ENCODE measurements around the gene TRPC6.

TRPC6 gene

GRCh38 chr11:101583251-101584128 lies at the start of gene TRPC6:
Gene TRPC6, minus strand, starts transcription at chr11:101584007. Its CDS starts 504 bp downstream, at chr11:101583503.
- in situ Hi-C loops (cut with HindIII; ENCODE audit: low pct_ligation_motif_present, low pct_unique_long_range_greater_than_20kb, low sequenced_read_pairs): no loop called here
- no peak for DNase-seq

- in situ Hi-C loops (cut with HindIII; ENCODE audit: low pct_ligation_motif_present, low pct_unique_long_range_greater_than_20kb, low sequenced_read_pairs): no loop called here
- no peak for DNase-seq
Observed at GRCh38 chr11:101620026-101620425, 36.2 kb upstream of the TRPC6 start.

- DNase-seq: no peak
- in situ Hi-C loops (cut with HindIII; ENCODE audit: low pct_ligation_motif_present, low pct_unique_long_range_greater_than_20kb, low sequenced_read_pairs): no loop called here
Observed at GRCh38 chr11:101618709-101619108, 34.9 kb upstream of the TRPC6 start.

GRCh38 chr11:101617735-101618332 lies 34.0 kb upstream of the TRPC6 start:
- in situ Hi-C loops (cut with HindIII; ENCODE audit: low pct_ligation_motif_present, low pct_unique_long_range_greater_than_20kb, low sequenced_read_pairs): no loop called here
- DNase-seq: no peak

DNA sequence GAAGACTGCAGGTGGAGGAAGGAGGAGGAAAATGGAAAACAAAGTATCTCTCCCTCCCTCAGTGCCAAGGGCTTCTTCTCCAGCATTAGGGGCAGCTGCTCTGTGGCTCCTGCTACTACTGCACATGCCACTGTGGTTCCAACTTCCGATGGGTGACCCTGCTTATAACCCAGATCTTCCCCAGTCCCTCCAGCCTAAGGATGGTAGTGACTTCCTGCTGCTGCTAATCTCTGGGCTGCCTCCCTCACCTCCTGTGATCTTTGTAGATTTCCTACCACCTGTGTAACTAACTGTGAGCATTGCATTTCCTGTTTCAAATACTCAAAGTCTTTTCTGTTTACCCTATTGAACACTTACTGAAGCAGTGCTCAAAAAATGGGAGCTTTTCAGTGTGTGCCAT lies 28.7 kb upstream of the TRPC6 start:
- in situ Hi-C loops (cut with HindIII; ENCODE audit: low pct_ligation_motif_present, low pct_unique_long_range_greater_than_20kb, low sequenced_read_pairs): no loop called here
- no peak for DNase-seq

DNA sequence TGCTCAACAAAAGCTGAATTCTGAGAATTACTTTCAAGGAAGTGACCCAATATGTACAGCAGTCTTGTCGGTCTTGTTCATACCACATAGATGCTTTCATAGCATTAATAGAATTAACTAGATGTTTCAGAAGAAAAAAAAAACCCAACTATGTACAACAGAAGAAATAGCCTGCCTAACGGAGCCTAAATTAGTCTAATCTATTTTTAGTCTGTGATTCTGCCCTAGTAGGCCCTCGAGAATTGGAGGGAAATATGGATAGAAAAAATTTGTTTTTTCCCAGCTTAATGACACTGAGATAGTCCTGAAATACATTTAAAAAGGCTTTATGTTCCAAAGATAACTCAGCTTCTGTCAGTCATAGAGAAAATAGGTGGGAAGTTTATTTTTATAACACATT lies 17.1 kb upstream of the TRPC6 start:
- in situ Hi-C loops (cut with HindIII; ENCODE audit: low pct_ligation_motif_present, low pct_unique_long_range_greater_than_20kb, low sequenced_read_pairs): no loop called here

DNA sequence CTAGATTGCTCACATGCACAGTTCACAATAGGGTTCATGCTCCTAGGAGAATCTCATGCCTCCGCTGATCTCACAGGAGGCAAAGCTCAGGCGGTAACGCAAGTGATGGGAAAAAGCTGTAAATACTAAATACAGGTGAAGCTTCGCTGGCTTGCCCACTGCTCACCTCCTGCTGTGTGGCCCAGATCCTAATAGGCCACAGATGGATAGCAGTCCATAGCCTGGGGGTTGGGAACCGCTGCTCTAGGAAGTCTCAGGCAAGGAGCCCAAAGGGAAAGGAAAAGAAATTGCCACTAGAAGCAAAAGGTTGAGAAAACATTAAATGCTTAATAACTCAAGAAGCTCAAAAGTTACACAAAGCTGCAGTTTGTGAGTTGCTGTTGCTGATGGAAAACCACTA lies 3.2 kb upstream of the TRPC6 start:
- no peak for DNase-seq
- in situ Hi-C loops (cut with HindIII; ENCODE audit: low pct_ligation_motif_present, low pct_unique_long_range_greater_than_20kb, low sequenced_read_pairs): no loop called here

More for the DNA sequence above, 17.1 kb upstream of the TRPC6 start:
- no peak for DNase-seq

- DNase-seq: no peak
- in situ Hi-C loops (cut with HindIII; ENCODE audit: low pct_ligation_motif_present, low pct_unique_long_range_greater_than_20kb, low sequenced_read_pairs): no loop called here
Observed at GRCh38 chr11:101584655-101585054, 848 bp upstream of the TRPC6 start.

- in situ Hi-C loops (cut with HindIII; ENCODE audit: low pct_ligation_motif_present, low pct_unique_long_range_greater_than_20kb, low sequenced_read_pairs): no loop called here
Observed at GRCh38 chr11:101584129-101584515, 315 bp upstream of the TRPC6 start.

GRCh38 chr11:101582989-101583250 lies 887 bp downstream of the TRPC6 start:
- in situ Hi-C loops (cut with HindIII; ENCODE audit: low pct_ligation_motif_present, low pct_unique_long_range_greater_than_20kb, low sequenced_read_pairs): no loop called here
- DNase-seq: no peak

More at GRCh38 chr11:101584129-101584515, 315 bp upstream of the TRPC6 start:
- no peak for DNase-seq

DNA sequence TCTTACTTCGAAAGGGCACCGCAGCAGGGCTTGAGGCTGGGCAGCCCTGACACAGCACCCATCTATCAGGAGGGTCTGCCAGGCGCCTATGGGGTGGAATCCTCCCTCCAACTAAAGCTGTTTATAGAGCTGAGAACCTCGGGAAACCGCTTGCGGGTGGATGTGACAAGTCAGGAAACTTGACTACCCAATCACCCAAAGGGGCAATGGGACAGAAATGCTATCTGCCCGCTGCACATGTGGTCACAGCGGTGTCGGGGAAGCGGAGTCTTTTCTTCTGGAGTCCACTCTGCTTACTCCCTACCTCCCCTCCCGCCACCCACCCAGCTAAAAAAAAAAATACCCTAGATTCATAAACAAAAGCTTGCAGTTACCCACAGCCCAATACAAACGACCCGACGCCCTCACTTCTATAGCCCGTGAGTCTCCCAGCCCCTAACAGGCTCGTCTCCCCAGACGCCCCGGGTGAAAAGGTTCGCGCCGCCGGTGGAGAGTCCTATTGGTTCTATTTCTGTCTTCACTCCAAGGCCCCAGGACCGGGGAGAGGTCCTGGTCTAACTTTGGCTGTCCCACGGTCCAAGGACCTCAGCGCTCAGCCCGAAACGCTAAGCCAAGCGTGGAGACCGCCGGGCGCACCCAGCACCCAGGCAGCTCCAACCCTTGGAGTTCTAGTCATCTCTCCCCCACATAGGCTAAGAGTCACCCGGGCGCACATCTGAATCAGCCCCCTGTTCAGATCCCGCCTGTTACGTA lies 1.4 kb downstream of the TRPC6 start:
- in situ Hi-C loops (cut with HindIII; ENCODE audit: low pct_ligation_motif_present, low pct_unique_long_range_greater_than_20kb, low sequenced_read_pairs): no loop called here
- no peak for DNase-seq

DNA sequence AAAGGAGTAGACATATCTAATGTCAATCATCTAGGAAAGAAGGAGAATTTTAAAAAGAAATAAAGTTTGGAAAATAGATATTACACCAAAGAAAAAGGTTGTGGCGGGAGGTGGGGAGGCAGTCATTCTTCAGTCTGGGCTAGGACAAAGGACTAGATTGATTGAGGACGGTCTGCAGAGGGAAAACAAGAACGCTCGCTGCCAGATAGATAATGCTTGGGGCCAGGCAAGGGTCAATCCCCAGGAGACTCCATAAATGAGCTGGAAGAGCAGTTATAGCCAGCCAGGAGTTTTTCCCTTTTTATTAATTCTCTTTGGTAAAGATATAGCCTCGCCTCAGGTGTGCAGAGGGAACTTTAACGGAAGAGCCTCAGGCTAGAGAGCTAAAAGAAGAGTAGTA lies 6.3 kb downstream of the TRPC6 start:
- DNase-seq: no peak
- in situ Hi-C loops (cut with HindIII; ENCODE audit: low pct_ligation_motif_present, low pct_unique_long_range_greater_than_20kb, low sequenced_read_pairs): no loop called here

DNA sequence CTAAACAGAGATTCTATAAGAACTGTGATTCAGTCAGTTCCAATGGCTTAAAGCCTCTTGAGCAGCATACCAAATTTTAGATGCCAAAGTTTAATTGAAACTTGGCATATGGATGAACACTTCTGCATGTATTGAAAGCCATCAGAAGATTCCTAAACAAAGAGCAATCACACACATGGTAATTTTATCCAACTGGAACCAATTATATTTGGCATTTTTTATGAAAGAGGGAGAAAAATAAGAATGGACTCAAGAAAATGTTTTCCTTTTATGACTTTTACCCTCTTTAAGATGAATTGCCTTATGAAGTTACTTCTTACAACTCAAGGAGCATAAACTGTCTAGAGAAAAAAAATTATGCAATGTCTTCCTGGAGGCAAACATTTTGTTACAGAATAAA lies 7.4 kb downstream of the TRPC6 start:
- DNase-seq: no peak
- in situ Hi-C loops (cut with HindIII; ENCODE audit: low pct_ligation_motif_present, low pct_unique_long_range_greater_than_20kb, low sequenced_read_pairs): no loop called here

DNA sequence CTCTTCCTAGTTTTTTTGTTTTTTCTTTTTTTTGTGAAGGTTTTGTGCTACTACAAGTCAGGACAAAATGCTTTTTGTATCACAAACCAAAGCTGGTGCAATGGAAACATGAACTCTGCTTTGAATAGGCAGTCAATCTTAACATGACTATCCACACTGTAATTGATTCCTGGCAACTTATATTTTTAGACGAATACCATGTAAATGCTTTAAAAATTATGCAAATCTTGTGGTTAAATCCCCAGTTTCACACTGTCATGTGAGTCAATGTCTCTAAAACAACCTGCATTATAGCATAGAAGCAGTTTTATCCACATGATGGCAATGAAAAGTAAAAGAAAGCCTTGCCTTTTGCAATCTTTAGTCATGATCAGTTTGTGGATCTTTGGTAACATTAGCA lies 8.9 kb downstream of the TRPC6 start:
- in situ Hi-C loops (cut with HindIII; ENCODE audit: low pct_ligation_motif_present, low pct_unique_long_range_greater_than_20kb, low sequenced_read_pairs): no loop called here
- DNase-seq: no peak

- in situ Hi-C loops (cut with HindIII; ENCODE audit: low pct_ligation_motif_present, low pct_unique_long_range_greater_than_20kb, low sequenced_read_pairs): no loop called here
- no peak for DNase-seq
Observed at GRCh38 chr11:101567071-101567470, 16.7 kb downstream of the TRPC6 start.

DNA sequence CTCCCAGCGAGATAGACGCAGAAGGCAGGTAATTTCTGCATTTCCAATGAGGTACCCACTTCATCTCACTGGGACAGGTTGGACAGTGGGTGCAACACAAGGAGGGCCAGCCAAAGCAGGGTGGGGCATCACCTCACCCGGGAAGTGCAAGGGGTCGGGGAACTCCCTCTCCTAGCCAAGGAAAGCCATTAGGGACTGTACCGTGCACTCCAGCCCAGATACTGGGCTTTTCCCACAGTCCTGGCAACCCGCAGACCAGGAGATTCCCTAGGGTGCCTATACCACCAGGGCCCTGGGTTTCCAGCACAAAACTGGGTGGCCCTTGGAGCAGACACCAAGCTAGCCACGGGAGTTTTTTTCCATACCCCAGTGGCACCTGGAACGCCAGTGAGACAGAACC lies 17.2 kb downstream of the TRPC6 start:
- in situ Hi-C loops (cut with HindIII; ENCODE audit: low pct_ligation_motif_present, low pct_unique_long_range_greater_than_20kb, low sequenced_read_pairs): no loop called here
- DNase-seq: no peak

DNA sequence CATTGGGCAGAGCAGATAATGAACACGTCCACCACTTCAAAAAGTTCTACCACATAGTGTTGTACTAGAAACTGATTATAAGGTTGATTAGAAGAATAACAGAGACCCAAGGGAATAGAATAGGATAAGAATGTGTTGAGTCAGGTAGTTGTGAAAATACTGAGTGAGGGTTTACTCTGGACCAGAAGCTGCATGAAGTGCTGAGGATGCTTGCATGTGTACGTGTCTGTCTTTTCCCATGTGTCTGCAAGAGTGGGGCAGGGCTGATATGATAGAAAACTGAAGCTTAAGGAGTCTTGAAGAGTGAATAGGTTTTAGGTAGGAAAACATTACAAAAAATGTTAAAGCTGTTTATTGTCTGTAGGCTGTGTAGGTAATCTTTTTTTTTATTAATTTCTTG lies 20.6 kb downstream of the TRPC6 start:
- no peak for DNase-seq

GRCh38 chr11:101555366-101555765 lies 28.4 kb downstream of the TRPC6 start:
- DNase-seq: no peak
- in situ Hi-C loops (cut with HindIII; ENCODE audit: low pct_ligation_motif_present, low pct_unique_long_range_greater_than_20kb, low sequenced_read_pairs): no loop called here

More for the DNA sequence above, 20.6 kb downstream of the TRPC6 start:
- in situ Hi-C loops (cut with HindIII; ENCODE audit: low pct_ligation_motif_present, low pct_unique_long_range_greater_than_20kb, low sequenced_read_pairs): no loop called here

DNA sequence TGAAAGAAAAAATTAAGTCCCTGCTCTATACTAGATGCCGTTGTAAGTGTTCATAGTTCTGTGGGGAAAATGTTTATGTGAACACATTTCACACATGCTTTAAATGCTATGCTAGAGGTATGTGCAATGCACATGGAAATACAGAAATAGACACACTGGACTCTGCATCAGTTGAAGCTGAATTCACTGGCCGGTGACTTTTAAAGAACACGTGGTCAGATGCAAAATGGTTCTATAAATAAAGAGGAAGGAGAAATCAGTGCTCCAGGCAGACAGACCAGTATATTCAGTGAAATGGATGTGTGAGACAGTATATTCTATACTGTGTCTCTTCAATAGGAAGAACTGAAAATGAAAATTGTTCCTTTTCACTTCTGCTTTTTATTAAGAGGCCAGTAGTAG lies 29.9 kb downstream of the TRPC6 start:
- in situ Hi-C loops (cut with HindIII; ENCODE audit: low pct_ligation_motif_present, low pct_unique_long_range_greater_than_20kb, low sequenced_read_pairs): no loop called here

GRCh38 chr11:101552888-101553287 lies 30.9 kb downstream of the TRPC6 start:
- in situ Hi-C loops (cut with HindIII; ENCODE audit: low pct_ligation_motif_present, low pct_unique_long_range_greater_than_20kb, low sequenced_read_pairs): no loop called here

More for the DNA sequence above, 29.9 kb downstream of the TRPC6 start:
- DNase-seq: no peak

More at GRCh38 chr11:101552888-101553287, 30.9 kb downstream of the TRPC6 start:
- no peak for DNase-seq

All from ACHN (cell line).